HG02884 (cell line): ENCODE results near the gene SCAMP4.
"Not testable (repeated sequence)": the region's sequence is repeated elsewhere in the genome, so short reads cannot be mapped to it uniquely, and the experiment has no call there.

Experiments
- ATAC-seq: cut with Tn5 transposase; IDR thresholded peaks from one replicate; pipeline ENCODE4 v1.9.1; 2021; ENCODE audit warnings: mild to moderate bottlenecking, moderate library complexity; ENCODE audit not compliant: unreplicated experiment

The SCAMP4 gene

DNA sequence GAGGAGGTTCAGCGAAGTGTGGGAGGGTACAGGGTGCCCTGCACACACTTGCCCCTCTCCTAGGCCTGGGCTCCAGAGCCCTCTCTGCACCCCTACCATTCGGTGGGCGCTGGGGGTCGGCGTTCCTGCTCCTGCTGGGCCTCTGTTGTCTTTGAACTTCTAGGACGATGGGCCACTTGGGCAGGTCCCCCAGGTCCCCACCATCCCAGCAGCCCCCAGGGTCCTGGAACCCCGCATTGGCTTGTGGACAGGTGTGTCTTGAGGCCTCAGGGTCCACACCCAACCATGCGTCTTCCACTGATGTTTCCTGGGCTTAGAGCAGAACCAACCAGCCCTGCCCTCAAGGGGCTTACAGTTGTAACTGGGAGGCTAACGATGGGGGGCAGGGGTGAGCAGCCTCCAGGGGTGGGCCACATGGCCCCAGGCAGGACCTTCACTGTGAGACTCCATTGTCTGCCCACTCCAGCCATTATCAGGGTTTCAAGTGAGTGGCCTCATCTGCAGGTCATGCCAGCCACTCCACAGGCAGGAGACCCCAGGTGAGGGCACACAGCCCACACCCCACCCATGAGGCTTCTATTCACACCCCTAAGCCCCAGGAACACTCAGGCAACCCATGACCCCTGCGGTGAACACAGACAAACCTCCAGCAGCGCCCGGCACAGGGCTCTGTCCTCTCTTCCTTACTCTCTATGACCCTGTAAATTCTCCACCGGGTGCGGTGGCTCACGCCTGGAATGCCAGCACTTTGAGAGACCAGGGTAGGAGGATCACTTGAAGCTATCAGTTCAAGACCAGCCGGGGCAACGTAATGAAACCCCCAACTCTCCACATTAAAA, 39.8 kb upstream of the SCAMP4 start:
- no peak for ATAC-seq

DNA sequence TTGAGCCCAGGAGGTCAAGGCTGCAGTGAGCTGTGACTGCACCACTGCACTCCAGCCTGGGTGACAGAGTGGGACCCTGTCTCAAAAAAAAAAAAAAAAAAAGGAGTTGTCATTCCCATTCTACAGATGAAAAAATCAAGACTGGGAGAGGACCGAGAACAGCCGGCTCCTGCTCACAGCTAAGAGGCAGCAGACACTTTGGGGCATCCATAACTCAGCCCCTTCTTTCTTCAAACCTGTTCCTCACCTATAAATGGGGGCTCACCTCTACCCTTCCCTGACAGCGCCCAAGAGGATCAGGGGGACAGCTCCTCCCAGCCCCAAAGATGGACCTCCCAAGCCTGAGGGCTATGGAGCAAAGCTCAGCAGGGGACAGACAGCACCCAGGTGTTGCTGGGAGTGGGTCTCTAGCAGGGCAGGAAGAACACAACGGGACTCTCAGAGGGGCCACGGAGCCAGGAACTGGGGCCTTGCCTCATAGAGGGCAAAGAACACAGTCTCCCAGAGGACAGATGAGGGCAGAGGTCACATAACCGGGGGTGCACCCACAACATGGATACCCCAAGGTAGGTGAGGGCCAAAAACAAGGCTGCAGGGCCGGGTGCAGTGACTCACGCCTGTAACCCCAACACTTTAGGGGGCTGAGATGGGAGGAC, 38.4 kb upstream of the SCAMP4 start:
- no peak for ATAC-seq

DNA sequence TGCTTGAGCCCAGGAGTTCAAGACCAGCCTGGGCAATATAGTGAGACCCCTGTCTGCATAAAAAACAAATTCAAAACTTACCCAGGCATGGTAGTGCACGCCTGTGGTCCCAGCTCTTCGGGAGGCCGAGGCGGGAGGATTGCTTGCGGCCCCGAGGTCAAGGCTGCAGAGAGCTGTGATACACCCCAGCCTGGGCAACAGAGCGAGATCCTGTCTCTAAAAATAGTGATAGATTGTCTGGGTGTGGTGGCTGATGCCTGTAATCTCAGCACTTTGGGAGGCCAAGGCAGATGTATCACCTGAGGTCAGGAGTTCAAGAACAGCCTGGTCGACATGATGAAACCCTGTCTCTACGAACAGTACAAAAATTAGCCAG, 37.9 kb upstream of the SCAMP4 start:
- no peak for ATAC-seq

DNA sequence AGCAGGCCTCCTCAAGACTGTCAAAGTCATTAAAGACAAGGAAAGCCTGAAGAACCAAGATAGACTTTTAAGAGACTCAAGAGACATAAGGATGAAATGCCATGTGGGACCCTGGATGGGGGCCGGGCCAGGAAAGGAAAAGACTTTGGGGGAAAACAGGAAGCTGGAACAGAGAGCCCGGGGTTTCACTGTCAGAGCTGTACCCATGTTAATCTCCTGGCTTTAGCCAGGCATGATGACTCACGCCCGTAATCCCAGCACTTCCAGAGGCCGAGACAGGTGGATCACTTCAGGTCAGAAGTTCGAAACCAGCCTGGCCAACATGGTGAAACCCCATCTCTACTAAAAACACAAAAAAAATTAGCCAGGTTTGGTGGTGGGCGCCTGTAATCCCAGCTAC, 36.2 kb upstream of the SCAMP4 start:
- ATAC-seq, result no peak

DNA sequence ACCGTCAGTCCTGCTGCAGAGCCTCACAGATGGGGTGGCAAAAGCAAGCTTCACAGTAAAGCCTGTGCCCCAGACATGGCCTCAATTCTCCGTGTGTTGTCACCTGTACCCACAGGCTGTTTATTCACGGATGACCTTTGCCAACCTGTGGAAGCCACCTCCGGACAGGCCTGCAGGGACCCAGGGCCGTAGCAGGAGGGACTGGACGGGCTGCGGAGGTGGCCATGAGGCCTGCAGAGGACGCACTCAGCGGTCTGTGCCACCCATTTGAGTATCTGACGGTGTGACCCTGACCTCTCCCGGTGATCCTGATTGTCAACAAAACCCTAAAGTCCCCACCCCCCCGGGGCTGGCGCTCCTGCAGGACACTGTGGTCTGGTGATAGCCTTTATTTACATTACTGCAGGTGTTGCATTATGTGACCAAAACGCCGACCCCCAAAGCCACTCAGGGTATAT, 34.0 kb upstream of the SCAMP4 start:
- no peak for ATAC-seq

DNA sequence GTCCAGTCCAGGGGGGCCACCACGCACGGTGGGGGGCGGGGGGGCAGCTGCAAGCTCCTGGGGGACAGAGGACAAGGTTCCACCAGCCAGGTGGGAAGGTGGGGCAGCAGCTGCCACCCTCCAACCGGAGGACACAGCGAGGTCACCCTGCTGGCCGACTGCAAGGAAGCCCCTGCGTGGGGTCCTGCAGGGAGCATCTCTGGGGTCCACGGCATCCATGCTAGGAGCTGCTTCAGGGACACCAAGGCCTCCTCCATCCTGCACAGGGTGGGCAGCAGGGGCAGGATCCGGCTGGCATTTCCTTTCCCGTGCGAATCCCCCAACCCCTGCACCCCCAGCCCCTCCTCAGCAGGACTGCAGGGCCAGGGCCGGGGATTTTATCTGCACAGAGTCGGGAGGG, 33.6 kb upstream of the SCAMP4 start:
- no peak for ATAC-seq

DNA sequence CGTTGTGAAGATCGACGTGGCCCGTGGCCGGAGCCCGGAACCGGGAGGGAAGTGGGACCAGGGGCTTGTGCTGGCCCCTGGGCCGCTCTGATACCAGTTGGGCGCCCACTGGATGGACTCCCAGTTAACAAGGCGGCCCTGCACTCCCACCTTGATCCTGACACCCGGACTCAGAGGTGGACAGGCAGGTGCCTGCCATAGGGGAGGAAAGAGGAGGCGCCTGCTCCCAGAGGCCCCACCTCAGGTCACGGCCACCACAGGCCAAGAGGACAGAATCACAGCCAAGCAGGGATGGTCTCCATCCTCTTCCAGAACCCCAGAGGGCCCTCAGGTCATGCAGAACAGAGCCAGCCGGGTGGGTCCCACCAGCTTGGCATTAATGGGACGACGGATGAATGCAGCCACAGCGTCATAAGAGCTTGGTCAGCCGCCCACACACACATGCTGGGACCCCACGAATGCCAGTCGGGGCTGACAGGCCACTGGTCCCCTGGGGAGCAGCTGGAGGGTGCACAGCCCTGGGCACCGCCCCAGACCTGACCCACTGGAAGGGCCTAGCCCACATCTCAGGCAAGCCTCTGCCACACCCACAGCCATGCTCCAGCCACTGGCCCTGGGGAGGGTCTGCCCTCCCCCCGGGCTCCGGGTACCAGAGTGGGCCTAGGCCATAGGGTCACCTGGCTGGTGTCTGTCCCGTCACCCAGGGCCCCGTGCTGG, 32.2 kb upstream of the SCAMP4 start:
- ATAC-seq, result no peak

DNA sequence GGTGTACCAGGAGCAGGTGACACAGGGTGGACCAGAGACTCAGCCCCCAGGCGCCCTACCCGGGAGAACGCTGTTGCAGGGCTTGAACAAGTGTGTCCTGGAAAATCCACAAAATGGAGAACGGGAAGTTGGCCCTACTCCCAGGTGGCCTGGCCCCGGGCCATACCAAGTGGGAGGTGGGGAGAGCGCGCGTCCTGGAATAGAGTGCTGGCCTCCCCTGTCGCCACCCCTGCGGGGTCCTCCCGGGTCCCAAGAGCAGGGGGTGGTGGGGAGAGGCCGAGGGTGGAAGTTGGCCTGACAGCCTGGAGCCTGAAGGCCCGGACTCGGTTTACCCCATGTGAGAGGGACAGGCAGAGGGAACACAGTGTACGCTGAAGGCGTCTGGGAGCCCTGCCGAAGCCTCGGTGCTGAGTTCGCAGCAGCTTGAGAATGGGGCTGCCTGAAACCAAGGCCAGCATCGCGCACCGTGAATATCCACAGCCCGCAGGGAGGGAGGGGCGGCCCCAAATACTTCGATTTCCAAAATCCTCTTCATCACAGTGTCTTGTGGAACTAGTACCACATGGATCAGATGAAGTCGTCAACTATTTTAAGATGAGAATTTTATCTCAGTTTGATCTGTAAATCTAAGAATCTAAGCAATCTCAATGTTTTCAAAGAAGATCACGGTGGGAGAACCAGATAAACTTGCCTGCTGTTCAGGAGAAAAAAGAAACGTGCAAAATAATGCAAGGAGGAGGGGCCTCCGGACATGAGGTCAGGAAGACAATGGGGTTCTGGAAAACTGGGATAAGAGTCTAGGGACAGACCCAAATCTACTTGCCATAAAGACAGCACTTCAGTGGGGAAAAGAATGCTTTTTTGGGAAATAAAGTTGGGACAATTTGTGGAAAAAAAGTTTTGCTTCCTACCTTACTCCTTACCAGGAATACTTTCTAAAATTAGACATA, 31.4 kb upstream of the SCAMP4 start:
- no peak for ATAC-seq

DNA sequence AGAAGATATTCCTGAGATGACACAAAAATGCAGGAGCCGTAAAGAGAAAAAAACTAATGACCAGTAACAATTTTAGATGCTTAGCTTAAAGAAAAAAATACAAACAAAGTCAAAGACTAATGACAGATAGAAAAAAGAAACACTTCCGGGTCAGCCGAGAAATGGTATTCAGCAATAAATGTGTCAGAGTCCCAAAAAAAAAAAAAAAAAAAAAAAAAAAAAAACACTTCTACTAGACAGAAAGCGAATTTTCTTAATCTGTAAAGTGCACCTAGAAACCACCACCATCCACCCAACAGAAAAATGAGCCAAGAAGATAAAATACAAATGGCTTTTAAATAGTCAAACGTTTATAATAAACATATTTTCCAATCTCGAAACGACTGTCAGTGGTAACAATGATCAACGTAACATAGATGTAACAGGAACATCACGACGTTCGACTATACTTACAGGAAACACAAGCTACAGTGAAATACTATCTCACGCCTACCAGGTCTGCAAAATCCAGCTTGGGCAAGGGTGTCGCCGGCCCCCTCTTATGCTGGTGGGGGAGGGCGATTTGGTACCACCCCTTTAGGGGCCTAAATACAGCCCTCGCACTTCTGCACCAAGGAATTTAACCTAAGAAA, 30.5 kb upstream of the SCAMP4 start:
- no peak for ATAC-seq

DNA sequence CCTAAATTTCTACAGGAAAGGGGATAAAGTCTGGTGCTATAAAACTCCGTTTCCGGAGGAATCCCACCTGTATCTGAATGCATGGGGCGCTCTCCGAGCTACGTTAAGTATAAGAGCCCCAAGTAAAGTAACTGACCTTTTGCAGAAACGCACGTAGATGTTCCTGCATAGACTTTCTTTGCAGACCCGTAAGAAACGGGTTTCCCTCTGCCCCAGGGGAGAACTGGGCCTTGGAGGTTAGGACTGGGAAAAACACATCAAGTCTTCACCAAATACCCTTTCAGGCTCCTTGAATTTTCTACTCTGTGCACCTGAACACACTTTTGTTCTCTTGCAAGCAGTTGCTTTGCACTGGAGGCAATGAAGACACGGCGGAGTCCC, 29.9 kb upstream of the SCAMP4 start:
- ATAC-seq, result not testable (repeated sequence)

DNA sequence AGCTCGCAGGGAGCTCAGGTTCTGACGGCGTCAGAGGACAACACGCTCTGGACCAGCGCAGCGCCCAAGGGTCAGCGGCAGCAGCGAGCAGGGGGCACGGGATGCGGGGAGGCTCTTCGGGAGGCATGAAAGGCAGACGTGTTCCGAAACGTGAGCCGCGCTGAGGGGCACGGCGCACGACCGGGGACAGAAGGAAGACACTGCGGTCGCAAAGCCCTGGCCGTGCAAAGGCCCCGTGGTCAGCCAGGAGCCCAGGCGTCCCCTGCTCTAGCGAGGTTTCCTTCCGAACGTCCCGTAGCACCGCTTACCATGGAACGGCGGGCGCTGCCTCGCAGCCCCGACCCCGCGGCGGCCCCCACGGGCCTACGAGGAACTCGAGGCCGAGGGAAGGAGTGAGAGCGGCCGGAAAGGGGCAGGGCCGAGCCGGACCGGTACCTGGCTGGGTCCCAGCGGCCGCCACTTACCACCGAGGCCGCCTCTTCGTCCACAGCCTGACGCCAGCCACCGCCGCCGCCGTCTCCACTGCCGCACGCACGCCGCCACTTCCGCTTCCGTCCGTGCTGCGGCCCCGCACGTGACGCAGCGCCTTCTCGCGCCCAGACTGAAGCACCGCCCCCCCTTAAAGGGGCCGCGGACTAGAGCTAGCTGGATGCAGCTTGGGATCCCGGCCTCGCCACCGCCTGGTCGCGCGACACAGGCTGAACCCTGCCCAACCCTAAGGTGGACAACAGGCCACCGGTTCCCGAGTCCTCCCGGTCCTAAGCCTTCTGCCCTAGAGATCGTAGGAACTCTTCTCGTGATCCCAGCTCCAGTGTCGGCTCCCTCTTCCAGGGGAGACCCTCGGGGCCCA, 29.3 kb upstream of the SCAMP4 start:
- ATAC-seq, result peak; percentile 86

DNA sequence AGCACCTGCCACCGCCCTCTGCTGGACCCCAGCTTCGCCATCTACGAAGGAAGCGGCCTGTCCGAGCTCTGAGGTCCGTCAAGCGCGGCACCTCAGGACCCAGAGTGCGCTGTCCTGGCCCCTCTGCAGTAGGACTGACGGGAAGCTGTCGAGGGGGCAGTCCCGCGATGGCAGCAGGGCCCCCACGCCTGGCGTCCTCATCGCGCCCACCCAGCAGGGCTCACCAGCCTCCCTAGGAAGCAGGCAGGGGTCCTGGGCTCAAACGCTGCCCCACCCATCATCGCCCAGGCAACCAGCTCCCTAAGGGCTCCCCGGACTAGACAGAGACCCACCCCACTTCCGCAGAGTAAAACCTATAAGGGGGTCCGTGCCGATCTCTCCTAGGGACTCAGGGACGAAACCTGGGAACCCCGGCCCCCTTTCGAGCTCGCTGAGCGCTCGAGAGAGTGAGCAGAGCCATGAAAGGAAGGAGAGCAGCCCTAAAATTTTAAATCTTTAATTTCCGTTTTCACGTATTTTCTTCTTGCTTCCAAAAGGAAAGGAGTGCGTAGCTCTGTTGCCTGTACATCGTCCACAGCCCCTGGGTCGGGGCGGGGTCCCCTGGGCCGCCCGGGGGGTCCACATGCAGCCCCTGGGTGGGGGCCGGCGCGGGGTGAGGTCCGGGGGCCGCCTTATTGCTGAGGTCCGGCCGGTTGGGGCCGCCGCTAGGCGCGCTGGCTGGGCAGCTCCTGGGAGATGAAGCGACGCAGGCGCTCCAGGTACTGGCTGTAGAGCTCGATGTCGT, 28.5 kb upstream of the SCAMP4 start:
- ATAC-seq, result not testable (repeated sequence)

DNA sequence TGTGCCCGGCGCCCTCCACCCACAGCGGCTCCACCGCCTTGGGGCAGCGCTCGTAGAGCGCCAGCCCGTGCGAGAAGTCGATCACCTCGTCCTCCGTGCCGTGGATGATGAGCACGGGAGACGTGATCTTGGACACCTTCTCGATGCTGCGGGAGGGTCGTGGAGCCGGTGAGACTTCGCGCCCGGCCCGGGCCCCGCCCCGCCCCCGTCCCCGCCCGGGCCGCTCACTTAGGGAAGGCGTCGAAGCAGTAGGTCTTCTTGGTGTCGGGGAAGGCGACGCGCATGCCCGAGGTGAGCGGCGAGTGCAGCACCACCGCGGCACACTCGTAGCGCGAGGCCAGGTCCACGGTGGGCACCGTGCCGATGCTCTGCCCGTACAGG, 27.9 kb upstream of the SCAMP4 start:
- ATAC-seq, result not testable (repeated sequence)

DNA sequence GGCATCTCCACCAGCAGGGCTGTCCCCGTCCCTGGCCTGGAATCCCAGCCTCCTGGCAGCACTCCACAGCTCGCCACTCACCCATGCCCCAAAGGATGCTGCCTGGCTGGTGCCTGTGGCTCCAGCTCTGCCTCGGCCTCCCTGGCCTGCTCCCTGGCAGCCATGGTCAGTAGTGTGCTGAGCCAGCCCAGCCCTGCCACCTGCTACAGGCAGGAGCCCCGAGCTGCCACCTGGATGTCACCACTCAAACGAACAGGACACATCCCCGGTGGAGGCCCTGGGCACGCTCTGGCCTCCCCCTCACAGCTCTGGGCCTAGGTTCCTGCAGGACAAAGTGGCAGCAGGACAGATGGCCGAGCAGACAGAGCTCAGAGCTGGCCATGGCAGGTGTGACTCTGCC, 26.6 kb upstream of the SCAMP4 start:
- ATAC-seq, result not testable (repeated sequence)

DNA sequence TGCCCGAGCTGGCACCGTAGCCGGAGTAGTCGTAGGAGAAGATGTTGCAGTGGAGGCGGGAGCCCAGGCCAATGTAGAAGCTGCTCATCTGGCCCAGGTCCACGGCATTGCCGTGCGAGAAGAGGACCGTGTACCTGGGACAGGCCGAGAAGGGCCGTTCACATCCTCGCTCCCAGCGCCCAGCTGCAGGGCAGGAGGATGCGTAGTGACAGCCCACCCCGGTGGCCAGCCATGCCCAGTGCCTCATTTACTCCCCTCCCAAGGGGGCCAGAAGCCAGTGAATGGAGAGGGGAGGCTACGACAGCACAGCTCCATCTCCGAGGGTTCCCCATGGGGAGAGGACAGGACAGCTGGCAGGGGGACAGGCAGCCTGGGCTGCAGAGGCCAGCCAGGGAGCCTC, 25.2 kb upstream of the SCAMP4 start:
- ATAC-seq, result not testable (repeated sequence)

DNA sequence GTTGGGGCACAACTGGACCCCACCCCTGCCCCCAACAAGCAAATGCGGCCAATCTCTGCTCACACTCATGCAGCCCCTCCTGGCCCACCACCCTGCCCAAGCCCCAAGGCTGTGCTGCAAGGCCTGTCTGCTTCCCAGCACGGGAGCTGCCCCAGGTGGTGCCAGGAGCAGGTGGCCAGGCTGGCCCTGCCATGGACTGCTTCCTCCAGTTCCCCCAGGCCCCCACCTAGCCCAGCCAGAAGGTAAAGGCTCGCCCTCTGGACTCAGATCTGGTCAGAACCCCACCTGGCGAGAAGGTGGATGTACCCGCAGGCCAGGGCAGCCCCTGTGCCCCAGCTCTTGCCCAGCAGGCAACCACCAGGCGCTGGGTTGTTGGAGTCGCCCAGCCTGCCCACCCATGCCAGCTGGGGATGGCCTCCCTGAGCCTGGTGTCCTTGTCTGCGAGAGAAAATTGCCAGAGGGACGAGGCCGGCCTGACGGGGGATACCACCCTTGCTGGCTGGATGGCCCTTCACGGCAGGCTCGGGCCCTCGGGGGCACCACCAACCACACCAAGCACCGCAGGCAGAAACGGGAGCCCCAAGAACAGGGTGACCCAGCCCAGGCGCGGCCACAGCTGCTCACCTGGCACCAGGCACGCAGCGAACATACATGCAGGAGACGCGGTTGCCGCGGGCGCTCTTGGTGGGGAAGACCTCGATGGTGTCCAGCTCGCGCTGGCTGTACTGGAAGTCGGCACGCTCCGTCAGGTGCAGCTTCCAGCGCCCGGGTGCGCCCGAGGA, 24.4 kb upstream of the SCAMP4 start:
- no peak for ATAC-seq

DNA sequence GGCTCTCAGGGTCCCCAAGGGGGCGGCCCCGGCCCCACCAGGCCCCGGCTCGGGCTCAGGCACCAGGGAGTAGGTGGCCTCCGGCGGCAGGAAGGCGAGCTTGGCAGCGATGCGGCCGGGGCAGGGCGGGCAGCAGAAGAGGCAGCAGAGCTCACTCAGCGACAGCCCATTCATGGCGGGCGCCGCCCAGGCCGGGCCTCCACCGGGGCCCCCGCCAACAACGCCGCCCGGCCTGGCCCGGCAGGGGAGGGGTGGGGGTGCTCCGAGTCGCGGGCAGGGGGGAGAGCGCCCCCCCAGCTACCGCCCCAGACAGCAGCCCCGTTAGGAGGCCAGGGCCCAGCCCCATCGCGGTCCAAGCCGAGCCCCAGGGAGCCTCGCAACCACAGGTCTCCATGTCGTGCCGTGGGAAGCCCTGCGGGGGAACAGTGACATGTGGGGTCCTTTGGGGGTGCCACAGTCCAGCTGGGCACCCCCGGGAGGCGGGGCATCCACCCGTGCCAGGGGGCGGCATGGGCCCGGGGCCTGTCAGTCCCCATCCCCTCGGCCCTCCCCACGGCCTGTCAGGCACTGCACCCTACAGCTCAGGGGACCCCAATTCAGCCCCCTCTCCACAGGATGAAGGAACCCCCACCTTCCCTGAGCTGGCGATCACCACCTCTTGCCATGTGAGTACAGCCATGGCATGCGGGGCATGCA, 23.7 kb upstream of the SCAMP4 start:
- not testable (repeated sequence) for ATAC-seq
